Lung (tissue), 12 donors: ENCODE results near the gene ZNF107. TPM values are rescaled to one million over a fixed set of nuclear protein-coding genes. Genes with fewer than 3 reads are reported as not detected.
"Not testable (repeated sequence)": the region's sequence is repeated elsewhere in the genome, so short reads cannot be mapped to it uniquely, and the experiment has no call there.

Experiments
- ATAC-seq: fragments of 200-7000 bp; cut with Tn5 transposase; one replicate; pipeline ENCODE4 v1.9.1; 2020; ENCODE audit warnings: moderate number of reproducible peaks; ENCODE audit not compliant: insufficient read depth, low FRiP score
- DNase-seq, 3 donors: peaks; one replicate each; pipeline ENCODE4 v3.0.0-alpha.2; 2013 to 2017
- H3K27ac ChIP-seq, 2 donors: one replicate each; pipeline ENCODE4 v1.5.1; 2013; ENCODE audit warnings: mild to moderate bottlenecking in 2 of 2, moderate library complexity in 2 of 2, control low read depth in 1 of 2, inconsistent platforms in 1 of 2, low read depth in 1 of 2, low read length in 1 of 2
- H3K27me3 ChIP-seq, 3 donors: one replicate each; pipeline ENCODE4 v1.5.1; 2013; ENCODE audit warnings: low read length in 2 of 3; ENCODE audit not compliant: control insufficient read depth in 3 of 3, insufficient read depth in 3 of 3
- H3K36me3 ChIP-seq, 4 donors: one replicate each; pipeline ENCODE4 v1.5.1; 2013; ENCODE audit warnings: low read length in 4 of 4, mild to moderate bottlenecking in 1 of 4, moderate library complexity in 1 of 4; ENCODE audit not compliant: control insufficient read depth in 4 of 4, insufficient read depth in 4 of 4
- H3K4me1 ChIP-seq, 5 donors: one replicate each; pipeline ENCODE4 v1.5.1; 2013; ENCODE audit warnings: low read length in 5 of 5, mild to moderate bottlenecking in 2 of 5, moderate library complexity in 1 of 5; ENCODE audit not compliant: control insufficient read depth in 5 of 5, insufficient read depth in 5 of 5
- H3K4me3 ChIP-seq: one replicate; pipeline ENCODE4 v1.5.1; 2013; ENCODE audit warnings: mild to moderate bottlenecking, control low read depth, moderate library complexity
- H3K9ac ChIP-seq, 2 donors: one replicate each; pipeline ENCODE4 v1.5.1; 2013; ENCODE audit warnings: low read length in 2 of 2, control low read depth in 1 of 2; ENCODE audit not compliant: insufficient read depth in 1 of 2
- H3K9me3 ChIP-seq, 4 donors: one replicate each; pipeline ENCODE4 v1.5.1; 2013; ENCODE audit warnings: low read length in 3 of 4, mild to moderate bottlenecking in 1 of 4, moderate library complexity in 1 of 4; ENCODE audit not compliant: control insufficient read depth in 4 of 4, insufficient read depth in 3 of 4
- CTCF ChIP-seq: IDR thresholded peaks from 2 replicates; pipeline ENCODE4 v1.5.1; 2012; ENCODE audit warnings: mild to moderate bottlenecking; ENCODE audit errors: control extremely low read depth, extremely low read depth
- WGBS, 2 donors: extraction: QIAGEN DNeasy Blood & Tissue Kit; methylation state at CpG; one replicate each; pipeline ENCODE4 v1.1.7; 2013; 5-methylcytosine and 5-hydroxymethylcytosine counted together
- polyA plus RNA-seq, 2 donors: library from polyadenylated mRNA; stranded (reverse); fragments of 200-250 nt; gene quantifications; one replicate each; pipeline ENCODE4 v1.2.1, GENCODE V29; 2013
- total RNA-seq, 2 donors: library from RNA; depleted of rRNA in 1 of 2; stranded (reverse); fragments of >200 nt in 1 of 2; gene quantifications; one replicate each; pipeline ENCODE4 v1.2.1, GENCODE V29; 2014 to 2021
- donor health status: control.
- donor health status: control.
- donor health status: Bipolar disorder and iron deficiency.
- donor health status: healthy.
- donor health status: DM: yes; HTN: yes; CAD: no.

Gene ZNF107
- total and polyA plus RNA-seq, 4 donors: 1.3 to 9.0 (median 3.1) TPM

DNA sequence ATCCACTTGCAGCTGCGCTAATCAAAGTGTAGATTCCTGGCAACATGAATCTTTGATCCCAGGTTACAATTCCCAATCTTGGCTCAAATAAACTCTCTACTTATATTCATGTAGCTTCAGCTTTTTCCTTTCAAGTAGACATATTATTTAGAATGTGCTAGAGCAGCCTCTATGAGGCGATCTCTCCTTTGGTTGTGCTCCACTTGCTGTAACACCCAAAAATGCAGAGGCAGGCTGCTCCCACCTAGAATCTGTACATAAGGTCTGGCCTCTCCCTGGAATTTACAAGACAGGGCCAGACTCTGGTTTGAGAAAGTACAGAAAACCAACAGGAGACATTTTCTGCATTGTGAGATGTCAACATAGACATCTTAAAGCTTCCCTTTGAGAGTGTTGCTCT is 23.1 kb downstream of the ZNF107 start:
- peaks cover 14 to 55% (median 25%) of the 10 kb centered on the region in 4 donors for H3K36me3 ChIP-seq
- DNase-seq: no peak
- WGBS, 2 donors: 95 to 97% methylated on average over 2 of the region's 2 CpGs
- ATAC-seq: no peak
- H3K4me1 ChIP-seq: no peaks in the 10 kb centered on the region
- no peak overlapping the region for H3K27ac ChIP-seq
- H3K4me3 ChIP-seq: no peak overlapping the region
- no peaks in the 10 kb centered on the region for H3K27me3 ChIP-seq
- TF ChIP-seq CTCF: no peak
- peaks cover 0 to 16% (median 3%) of the 10 kb centered on the region in 4 donors for H3K9me3 ChIP-seq
- H3K9ac ChIP-seq: no peak overlapping the region

- Histone ChIP-seq H3K9ac (no peak overlapping the region), H3K9me3 (peaks cover 0 to 7% (median 1%) of the 10 kb centered on the region in 4 donors), H3K27ac (no peak overlapping the region), H3K36me3 (peaks cover 0 to 46% (median 9%) of the 10 kb centered on the region in 4 donors), H3K4me1 (no peaks in the 10 kb centered on the region), H3K4me3 (no peak overlapping the region), H3K27me3 (no peaks in the 10 kb centered on the region)
- no peak for TF ChIP-seq CTCF
- DNase-seq (no peak), ATAC-seq (no peak)
Measured at GRCh38 chr7:64691831-64692230, 25.9 kb downstream of the ZNF107 start.

GRCh38 chr7:64697863-64698262 is 31.9 kb downstream of the ZNF107 start:
- peaks cover 0 to 13% (median 3%) of the 10 kb centered on the region in 4 donors for H3K9me3 ChIP-seq

GRCh38 chr7:64706625-64707292 is 40.8 kb downstream of the ZNF107 start:
- WGBS, 2 donors: 99% methylated on average over 2 of the region's 2 CpGs
- H3K27me3 ChIP-seq: no peaks in the 10 kb centered on the region
- DNase-seq: no peak
- no peak for ATAC-seq
- H3K9ac ChIP-seq: no peak overlapping the region
- no peak overlapping the region for H3K27ac ChIP-seq
- peaks cover 0 to 21% (median 14%) of the 10 kb centered on the region in 4 donors for H3K36me3 ChIP-seq
- no peak overlapping the region for H3K4me3 ChIP-seq
- H3K9me3 ChIP-seq: peaks cover 9 to 45% (median 28%) of the 10 kb centered on the region in 4 donors
- H3K4me1 ChIP-seq: no peaks in the 10 kb centered on the region
- TF ChIP-seq CTCF: no peak

More at GRCh38 chr7:64697863-64698262, 31.9 kb downstream of the ZNF107 start:
- H3K4me1 ChIP-seq, H3K9ac ChIP-seq, DNase-seq, ATAC-seq, H3K4me3 ChIP-seq, H3K27me3 ChIP-seq, H3K27ac ChIP-seq: not testable (repeated sequence)
- WGBS, 2 donors: 97 to 99% methylated on average over 12 of the region's 12 CpGs
- peaks cover 6 to 39% (median 14%) of the 10 kb centered on the region in 4 donors for H3K36me3 ChIP-seq

DNA sequence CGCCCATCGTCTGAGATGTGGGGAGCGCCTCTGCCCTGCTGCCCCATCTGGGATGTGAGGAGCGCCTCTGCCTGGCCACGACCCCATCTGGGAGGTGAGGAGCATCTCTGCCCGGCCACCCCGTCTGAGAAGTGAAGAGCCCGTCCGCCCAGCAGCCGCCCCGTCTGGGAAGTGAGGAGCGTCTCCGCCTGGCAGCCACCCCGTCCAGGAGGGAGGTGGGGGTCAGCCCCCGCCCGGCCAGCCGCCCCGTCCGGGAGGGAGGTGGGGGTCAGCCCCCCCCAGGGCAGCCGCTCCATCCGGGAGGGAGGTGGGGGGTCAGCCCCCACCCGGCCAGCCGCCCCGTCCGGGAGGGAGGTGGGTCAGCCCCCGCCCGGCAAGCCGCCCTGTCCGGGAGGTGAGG is 52.0 kb downstream of the ZNF107 start:
- H3K9me3 ChIP-seq: peaks cover 0 to 16% (median 6%) of the 10 kb centered on the region in 4 donors
- H3K9ac ChIP-seq, H3K27ac ChIP-seq, H3K36me3 ChIP-seq, H3K4me1 ChIP-seq, H3K4me3 ChIP-seq, DNase-seq, H3K27me3 ChIP-seq, ATAC-seq: not testable (repeated sequence)
- WGBS, 2 donors: 97 to 98% methylated on average over 20 to 29 of the region's 29 CpGs
